HEK293T (cell line): ENCODE results near the gene CREB5.

Experiments
- ARNT ChIP-seq: fragments of 450-650 bp; IDR thresholded peaks from 2 replicates; pipeline ENCODE4 v1.6.1; 2017; ENCODE audit warnings: mild to moderate bottlenecking
- CTBP1 ChIP-seq: fragments of 450-650 bp; IDR thresholded peaks from 2 replicates; pipeline ENCODE4 v1.6.1; 2016; ENCODE audit warnings: borderline replicate concordance
- ELF4 ChIP-seq: fragments of 450-650 bp; IDR thresholded peaks from 2 replicates; pipeline ENCODE4 v1.6.1; 2017; ENCODE audit warnings: antibody characterized with exemption
- FOXA1 ChIP-seq: fragments of 450-650 bp; IDR thresholded peaks from 2 replicates; pipeline ENCODE4 v1.6.1; 2016; ENCODE audit warnings: mild to moderate bottlenecking
- FOXK2 ChIP-seq: fragments of 450-650 bp; IDR thresholded peaks from 2 replicates; pipeline ENCODE4 v1.6.1; 2016; ENCODE audit warnings: mild to moderate bottlenecking
- FOXM1 ChIP-seq: fragments of 450-650 bp; IDR thresholded peaks from 2 replicates; pipeline ENCODE4 v1.6.1; 2017; ENCODE audit warnings: mild to moderate bottlenecking, borderline replicate concordance
- NFRKB ChIP-seq: fragments of 450-650 bp; IDR thresholded peaks from 2 replicates; pipeline ENCODE4 v1.6.1; 2016; ENCODE audit warnings: mild to moderate bottlenecking, moderate library complexity
- SP1 ChIP-seq: fragments of 450-650 bp; IDR thresholded peaks from 2 replicates; pipeline ENCODE4 v1.6.1; 2017
- SUZ12 ChIP-seq: fragments of 450-650 bp; IDR thresholded peaks from 2 replicates; pipeline ENCODE4 v1.6.1; 2016; ENCODE audit warnings: mild to moderate bottlenecking
- TARDBP ChIP-seq: fragments of 450-650 bp; IDR thresholded peaks from 2 replicates; pipeline ENCODE4 v1.6.1; 2016

DNA sequence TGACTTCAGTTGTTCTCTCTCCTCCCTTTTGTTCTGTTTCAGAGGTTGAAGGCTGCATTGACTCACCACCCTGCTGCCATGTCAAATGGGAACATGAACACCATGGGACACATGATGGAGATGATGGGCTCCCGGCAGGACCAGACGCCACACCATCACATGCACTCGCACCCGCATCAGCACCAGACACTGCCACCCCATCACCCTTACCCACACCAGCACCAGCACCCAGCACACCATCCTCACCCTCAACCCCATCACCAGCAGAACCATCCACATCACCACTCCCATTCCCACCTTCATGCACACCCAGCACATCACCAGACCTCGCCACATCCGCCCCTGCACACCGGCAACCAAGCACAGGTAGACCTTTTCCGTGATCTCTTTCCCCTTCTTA, 391.8 kb downstream of the CREB5 start:
- TF ChIP-seq SP1 = no peak
- TF ChIP-seq ELF4 = no peak
- no peak for TF ChIP-seq FOXA1
- TF ChIP-seq TARDBP = no peak
- no peak for TF ChIP-seq NFRKB
- TF ChIP-seq FOXK2 = no peak
- no peak for TF ChIP-seq FOXM1
- TF ChIP-seq SUZ12 = no peak
- no peak for TF ChIP-seq ARNT
- no peak for TF ChIP-seq CTBP1
